Activated CD4-positive, alpha-beta T cell treated with anti-CD3 and anti-CD28 coated beads, Interleukin-2, amount 50 U/mL, for 24 hours (primary cell): ENCODE results near the gene LNPEP.

Source experiments
- DNase-seq, 2 donors: peaks; one replicate each; pipeline ENCODE4 v3.0.0-alpha.2; 2020; ENCODE audit warnings: low read depth in 1 of 2, low spot score in 1 of 2

The LNPEP gene

DNA sequence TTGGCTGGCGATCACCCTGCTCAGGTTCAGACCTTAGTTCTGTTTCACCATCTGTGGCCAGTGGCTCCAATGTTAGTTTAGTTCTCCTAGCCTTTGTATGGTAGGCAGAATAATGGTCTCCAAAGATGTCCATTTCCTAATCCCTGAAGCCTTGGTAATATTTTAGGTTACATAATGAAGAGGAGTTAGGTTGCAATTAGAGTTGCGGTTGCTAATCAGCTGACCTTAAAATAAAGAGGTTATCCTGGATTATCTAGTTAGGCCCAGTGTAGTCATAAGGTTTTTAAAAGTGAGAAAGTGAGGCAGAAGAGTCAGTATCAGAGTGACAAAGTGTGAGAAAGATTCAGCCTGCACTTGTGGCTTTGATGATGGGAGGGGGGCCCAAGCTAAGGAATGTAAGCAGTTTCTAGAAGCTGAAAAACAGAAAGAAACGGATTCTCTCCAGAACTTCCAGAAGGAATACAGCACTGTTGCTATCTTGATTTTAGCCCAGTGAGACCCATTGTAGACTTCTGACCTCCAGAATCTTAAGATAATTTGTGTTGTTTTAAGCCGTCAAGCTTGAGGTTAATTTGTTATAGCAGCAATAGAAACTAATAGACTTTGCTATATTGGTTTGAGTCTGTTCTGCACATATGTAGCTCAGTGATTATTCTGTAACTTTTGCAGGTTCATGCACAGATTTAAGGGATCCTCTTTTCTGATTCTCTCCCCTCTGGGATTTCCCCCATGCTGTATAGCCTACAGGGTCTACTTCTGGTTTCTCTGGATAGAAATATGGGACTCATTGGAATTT lies 21.6 kb downstream of the LNPEP start:
- peak in 1 of 2 donors; percentile 21 for DNase-seq

DNA sequence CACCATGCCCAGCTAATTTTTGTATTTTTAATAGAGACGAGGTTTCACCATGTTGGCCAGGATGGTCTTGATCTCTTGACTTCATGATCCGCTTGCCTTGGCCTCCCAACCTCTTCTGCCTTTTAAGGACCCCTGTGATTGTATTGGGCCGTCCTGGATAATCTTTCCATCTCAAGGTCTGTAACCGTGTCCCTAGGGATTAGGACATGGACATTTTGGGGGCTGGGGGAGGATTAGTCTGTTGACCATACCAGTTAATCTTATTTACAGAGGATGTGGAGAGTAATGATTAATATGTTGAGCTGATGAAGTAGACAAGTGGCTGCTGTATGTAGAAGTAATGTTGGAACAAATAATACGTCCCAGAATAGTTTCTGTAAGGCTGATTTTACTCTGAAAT lies 23.1 kb downstream of the LNPEP start:
- DNase-seq, result no peak

- peak in 1 of 2 donors; percentile 20 for DNase-seq
Measured at GRCh38 chr5:96961053-96961452, 25.2 kb downstream of the LNPEP start.

DNA sequence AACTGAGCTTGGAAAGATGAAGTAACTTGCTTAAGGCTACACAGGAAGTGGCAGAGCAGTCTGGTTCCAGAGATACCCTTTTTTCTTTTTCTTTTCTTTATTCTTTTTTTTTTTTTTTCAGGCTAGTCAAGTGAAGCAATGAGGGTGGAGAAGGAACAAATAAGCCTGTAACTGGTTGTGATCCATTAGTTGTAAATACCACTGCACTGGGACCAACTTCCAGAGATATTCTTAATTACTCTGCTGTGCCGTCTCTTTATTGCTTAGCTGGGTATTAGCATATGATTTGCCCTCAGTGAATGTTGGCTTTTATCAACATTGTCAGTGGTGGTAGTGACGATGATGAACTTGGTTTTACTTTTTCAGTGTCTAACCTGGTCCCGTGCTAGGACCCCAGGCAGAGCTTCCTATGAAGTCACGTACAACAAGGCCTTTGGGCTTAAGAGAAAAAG lies 26.7 kb downstream of the LNPEP start:
- no peak for DNase-seq

GRCh38 chr5:96963267-96963666 lies 27.4 kb downstream of the LNPEP start:
- DNase-seq, result no peak

- DNase-seq, result no peak
Measured at GRCh38 chr5:96966801-96967200, 30.9 kb downstream of the LNPEP start.

GRCh38 chr5:96967400-96967799 lies 31.5 kb downstream of the LNPEP start:
- DNase-seq, result no peak

DNA sequence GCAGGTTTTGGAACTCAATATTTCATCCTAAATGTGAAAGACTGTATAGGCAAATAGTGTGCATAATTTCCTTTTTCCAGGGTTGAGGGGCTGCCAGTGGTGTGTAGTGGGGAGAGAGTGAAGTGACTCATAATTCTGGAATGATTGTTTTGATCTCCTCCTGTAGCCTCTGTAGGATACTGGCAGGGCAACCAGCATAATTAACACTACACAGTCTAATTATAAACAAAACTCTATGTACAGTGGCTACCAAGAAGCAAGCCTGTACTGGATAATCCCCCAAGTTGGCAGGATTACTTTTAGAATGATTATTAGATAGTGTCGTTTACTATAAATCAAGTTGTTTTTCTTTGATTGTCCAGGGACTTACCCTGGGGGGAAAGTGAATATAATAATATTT lies 32.2 kb downstream of the LNPEP start:
- no peak for DNase-seq

DNA sequence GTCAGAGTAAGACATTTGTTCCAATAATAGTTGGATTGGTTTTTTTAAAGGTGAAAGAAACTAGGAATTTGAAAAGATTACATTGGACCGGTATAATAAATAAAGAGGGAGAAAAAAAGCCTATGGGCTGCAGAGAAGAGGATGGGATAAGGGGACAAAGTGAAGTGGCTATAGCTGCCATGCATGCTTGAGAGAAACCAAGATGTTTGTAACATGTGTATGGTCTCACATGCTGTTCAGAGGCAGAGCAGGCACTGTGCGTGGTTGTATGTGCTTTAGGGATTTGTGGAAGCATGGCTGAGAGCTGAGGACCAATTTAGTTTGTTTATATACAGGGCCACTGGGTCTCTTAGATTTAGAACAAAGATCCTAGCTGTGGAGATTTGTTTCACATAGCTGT lies 32.7 kb downstream of the LNPEP start:
- no peak for DNase-seq

GRCh38 chr5:96969366-96969765 lies 33.5 kb downstream of the LNPEP start:
- DNase-seq, result no peak

GRCh38 chr5:96972599-96973334 lies 36.9 kb downstream of the LNPEP start:
- no peak for DNase-seq

- DNase-seq, result no peak
Measured at GRCh38 chr5:96973532-96974401, 37.9 kb downstream of the LNPEP start.

DNA sequence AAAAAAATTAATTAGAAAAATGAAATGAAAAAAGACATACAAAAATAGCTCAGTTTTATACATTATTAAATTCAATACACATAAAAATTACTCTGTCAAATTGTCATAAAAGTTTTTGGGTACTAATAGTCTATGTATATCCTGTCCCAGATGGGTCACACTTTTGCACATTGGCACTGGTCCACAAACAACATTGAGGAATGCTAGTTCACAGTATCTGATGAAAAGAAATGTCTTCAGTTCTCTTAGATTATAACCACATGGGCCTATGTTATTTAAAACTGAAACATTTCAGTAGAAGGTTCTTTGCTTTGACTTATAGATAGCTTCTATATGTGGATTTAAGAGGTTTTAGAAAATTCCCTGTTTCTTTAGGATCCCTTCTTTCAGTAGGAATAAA lies 39.8 kb downstream of the LNPEP start:
- no peak for DNase-seq

DNA sequence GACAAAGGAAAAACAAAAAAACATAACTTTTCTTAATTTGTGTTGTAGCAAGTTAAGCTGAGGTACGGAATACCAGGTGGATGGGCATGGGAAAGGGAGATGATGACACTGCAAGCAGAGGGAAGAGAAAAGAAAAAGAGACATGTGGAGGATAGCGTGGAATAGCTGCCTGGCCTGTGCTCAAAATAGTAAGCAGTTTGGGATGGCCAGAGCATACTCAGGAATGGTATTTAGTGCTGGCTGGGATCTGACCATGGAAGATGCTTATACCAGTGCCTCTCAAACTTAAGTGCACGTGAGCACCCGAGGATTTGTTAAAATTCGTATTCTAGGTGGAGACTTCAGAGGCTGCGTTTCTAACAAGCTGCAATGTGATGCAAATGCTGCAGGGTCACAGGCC lies 41.3 kb downstream of the LNPEP start:
- no peak for DNase-seq

DNA sequence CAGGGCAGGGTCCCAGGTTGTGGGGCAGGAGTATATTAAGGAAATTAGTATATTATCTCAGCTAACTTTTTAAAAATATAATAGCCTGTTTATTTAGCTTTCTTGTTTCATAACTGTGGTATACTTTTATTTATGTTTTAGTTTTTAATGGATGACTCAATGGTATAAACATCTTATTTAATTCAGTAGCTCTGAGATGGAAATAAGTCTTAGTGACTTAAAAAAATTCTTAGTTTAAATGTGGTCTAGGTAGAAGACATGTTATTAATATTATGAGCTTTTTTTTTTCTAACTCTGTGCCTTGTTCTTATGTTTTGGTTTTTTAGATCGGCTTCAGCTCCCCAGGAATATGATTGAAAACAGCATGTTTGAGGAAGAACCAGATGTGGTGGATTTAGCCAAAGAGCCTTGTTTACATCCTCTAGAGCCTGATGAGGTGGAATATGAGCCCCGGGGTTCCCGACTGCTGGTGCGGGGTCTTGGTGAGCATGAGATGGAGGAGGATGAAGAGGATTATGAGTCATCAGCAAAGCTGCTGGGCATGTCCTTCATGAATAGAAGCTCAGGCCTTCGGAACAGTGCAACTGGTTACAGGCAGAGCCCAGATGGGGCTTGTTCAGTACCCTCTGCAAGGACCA lies 43.1 kb downstream of the LNPEP start:
- no peak for DNase-seq

- no peak for DNase-seq
Measured at GRCh38 chr5:96984506-96985192, 48.8 kb downstream of the LNPEP start.

DNA sequence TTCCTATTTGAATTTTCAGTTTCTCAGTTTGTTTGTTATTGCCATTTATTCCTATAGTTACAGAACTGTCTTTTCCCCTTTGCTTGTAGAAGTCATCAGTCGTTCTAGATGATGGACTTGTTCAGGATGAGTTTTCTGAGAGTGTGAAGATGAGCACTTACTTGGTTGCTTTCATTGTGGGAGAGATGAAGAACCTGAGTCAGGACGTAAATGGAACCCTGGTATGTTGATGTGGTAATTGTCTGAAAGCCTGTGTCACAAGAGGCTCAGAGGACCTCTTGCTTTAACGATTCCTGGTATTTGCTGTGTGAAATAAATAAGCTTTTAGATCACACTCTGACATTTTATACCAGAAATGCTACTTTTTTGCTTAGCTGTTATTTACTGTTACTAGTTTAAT lies 50.6 kb downstream of the LNPEP start:
- DNase-seq, result no peak

- DNase-seq, result no peak
Measured at GRCh38 chr5:96990102-96990501, 54.2 kb downstream of the LNPEP start.

GRCh38 chr5:96991708-96992107 lies 55.8 kb downstream of the LNPEP start:
- DNase-seq, result no peak

DNA sequence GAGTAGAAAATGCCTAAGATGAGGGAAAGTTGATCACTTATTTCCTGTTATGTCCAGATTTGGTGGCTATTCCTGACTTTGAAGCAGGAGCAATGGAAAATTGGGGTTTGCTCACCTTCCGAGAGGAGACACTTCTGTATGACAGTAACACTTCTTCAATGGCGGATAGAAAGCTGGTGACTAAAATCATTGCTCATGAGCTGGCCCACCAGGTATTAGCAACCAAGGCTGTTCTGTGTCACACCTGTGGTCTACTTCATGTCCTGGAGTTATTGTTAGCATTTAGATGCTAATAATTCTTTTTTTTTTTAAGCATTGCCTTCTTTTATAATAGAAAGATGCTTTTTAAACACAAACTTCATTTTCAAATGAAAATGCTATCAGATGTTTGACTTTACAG lies 57.9 kb downstream of the LNPEP start:
- DNase-seq, result no peak

GRCh38 chr5:96994493-96994892 lies 58.6 kb downstream of the LNPEP start:
- DNase-seq, result no peak
